Measurements from ENCODE around the gene PCDH10. TPM values are rescaled to one million over a fixed set of nuclear protein-coding genes. Genes with fewer than 3 reads are reported as not detected.
A peak's percentile ranks its signal among the peaks of the same experiment; 100 is the strongest.

PCDH10 gene, protein sequence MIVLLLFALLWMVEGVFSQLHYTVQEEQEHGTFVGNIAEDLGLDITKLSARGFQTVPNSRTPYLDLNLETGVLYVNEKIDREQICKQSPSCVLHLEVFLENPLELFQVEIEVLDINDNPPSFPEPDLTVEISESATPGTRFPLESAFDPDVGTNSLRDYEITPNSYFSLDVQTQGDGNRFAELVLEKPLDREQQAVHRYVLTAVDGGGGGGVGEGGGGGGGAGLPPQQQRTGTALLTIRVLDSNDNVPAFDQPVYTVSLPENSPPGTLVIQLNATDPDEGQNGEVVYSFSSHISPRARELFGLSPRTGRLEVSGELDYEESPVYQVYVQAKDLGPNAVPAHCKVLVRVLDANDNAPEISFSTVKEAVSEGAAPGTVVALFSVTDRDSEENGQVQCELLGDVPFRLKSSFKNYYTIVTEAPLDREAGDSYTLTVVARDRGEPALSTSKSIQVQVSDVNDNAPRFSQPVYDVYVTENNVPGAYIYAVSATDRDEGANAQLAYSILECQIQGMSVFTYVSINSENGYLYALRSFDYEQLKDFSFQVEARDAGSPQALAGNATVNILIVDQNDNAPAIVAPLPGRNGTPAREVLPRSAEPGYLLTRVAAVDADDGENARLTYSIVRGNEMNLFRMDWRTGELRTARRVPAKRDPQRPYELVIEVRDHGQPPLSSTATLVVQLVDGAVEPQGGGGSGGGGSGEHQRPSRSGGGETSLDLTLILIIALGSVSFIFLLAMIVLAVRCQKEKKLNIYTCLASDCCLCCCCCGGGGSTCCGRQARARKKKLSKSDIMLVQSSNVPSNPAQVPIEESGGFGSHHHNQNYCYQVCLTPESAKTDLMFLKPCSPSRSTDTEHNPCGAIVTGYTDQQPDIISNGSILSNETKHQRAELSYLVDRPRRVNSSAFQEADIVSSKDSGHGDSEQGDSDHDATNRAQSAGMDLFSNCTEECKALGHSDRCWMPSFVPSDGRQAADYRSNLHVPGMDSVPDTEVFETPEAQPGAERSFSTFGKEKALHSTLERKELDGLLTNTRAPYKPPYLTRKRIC
- total RNA-seq (ENCODE audit: unreplicated experiment), result 10.8 TPM
- long read RNA-seq, result 0 reads

DNA sequence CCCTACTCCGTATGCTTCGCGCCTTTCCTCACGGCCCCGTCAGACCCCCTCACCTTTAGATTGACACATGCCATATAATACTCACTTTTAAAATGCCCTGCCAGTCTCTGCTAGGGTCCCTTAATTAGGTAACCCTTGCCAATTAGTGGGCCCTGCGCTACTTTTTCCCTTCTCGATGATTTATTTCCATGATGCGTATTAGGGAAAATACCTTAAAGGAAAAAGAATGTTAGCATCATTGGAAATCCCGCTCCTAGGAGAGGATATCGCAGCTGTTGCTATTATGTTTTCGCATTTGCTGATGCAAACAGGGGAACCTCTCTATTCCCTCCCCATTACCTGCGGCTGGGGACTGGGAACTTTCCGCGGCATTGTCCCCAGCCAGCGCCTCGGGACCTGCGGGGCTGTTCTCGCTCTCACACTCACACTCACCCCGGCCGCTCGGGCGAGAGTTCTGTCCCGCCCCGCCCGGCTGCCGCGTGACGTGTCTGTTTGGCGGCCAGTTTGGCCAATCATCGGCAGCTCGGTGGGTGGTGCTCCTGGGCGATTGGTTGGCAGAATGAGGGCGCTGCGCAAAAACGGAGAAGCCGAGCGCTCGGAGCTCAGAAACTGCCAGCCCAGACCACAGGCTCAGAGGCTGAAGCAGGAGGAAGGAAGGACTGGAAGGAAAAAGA lies at the start of gene PCDH10:
TSS of gene PCDH10 (plus strand) at position 605 of the 674 bp plus-strand sequence. CDS start 847 bp downstream, outside the sequence.
- peaks cover 36% of the 10 kb centered on the region for H3K4me1 Mint-ChIP-seq (ENCODE audit: unreplicated experiment)
- no peaks in the 10 kb centered on the region for H3K9me3 Mint-ChIP-seq (ENCODE audit: unreplicated experiment)
- DNase-seq (ENCODE audit: low spot score), result peak; percentile 96
- H3K27me3 Mint-ChIP-seq (ENCODE audit: unreplicated experiment), result peaks cover 30% of the 10 kb centered on the region
- peaks cover 5% of the 10 kb centered on the region for H3K36me3 Mint-ChIP-seq (ENCODE audit: low read depth, unreplicated experiment)
- peak within 1 kb of the TSS; percentile 86 for H3K4me3 Mint-ChIP-seq (ENCODE audit: unreplicated experiment)
- H3K27ac Mint-ChIP-seq (ENCODE audit: unreplicated experiment), result peak within 1 kb of the TSS; percentile 33
- TF ChIP-seq, protein P1, sequence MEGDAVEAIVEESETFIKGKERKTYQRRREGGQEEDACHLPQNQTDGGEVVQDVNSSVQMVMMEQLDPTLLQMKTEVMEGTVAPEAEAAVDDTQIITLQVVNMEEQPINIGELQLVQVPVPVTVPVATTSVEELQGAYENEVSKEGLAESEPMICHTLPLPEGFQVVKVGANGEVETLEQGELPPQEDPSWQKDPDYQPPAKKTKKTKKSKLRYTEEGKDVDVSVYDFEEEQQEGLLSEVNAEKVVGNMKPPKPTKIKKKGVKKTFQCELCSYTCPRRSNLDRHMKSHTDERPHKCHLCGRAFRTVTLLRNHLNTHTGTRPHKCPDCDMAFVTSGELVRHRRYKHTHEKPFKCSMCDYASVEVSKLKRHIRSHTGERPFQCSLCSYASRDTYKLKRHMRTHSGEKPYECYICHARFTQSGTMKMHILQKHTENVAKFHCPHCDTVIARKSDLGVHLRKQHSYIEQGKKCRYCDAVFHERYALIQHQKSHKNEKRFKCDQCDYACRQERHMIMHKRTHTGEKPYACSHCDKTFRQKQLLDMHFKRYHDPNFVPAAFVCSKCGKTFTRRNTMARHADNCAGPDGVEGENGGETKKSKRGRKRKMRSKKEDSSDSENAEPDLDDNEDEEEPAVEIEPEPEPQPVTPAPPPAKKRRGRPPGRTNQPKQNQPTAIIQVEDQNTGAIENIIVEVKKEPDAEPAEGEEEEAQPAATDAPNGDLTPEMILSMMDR (IDR thresholded peaks at IDR 0.05; ENCODE audit: unreplicated experiment), result no peak

DNA sequence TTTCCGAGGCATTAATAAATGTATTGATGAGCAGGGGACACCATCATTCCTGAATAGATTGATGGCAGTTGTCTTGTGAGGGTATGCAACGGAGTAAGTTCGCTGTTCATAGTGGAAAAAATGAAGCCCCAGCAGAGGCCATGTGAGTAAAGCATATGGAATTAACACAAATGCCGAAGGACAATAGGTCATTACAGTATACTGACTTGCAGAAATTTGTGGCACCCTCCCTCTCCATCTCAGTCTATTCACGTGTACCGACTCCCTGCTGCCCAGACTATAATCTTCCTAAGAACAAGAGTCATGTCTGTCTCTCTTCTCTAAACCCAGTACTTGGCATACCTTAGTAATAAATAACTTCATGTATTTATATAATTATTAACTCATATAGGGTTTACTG lies 47.1 kb upstream of the PCDH10 start:
- Mint-ChIP-seq H3K9me3 (ENCODE audit: unreplicated experiment) (no peaks in the 10 kb centered on the region), H3K4me1 (ENCODE audit: unreplicated experiment) (peaks cover 1% of the 10 kb centered on the region), H3K36me3 (ENCODE audit: low read depth, unreplicated experiment) (no peaks in the 10 kb centered on the region), H3K27me3 (ENCODE audit: unreplicated experiment) (no peaks in the 10 kb centered on the region), H3K4me3 (ENCODE audit: unreplicated experiment) (no peak overlapping the region), H3K27ac (ENCODE audit: unreplicated experiment) (no peak overlapping the region)
- TF ChIP-seq, protein P1 (IDR thresholded peaks at IDR 0.05; ENCODE audit: unreplicated experiment), result no peak
- no peak for DNase-seq (ENCODE audit: low spot score)

DNA sequence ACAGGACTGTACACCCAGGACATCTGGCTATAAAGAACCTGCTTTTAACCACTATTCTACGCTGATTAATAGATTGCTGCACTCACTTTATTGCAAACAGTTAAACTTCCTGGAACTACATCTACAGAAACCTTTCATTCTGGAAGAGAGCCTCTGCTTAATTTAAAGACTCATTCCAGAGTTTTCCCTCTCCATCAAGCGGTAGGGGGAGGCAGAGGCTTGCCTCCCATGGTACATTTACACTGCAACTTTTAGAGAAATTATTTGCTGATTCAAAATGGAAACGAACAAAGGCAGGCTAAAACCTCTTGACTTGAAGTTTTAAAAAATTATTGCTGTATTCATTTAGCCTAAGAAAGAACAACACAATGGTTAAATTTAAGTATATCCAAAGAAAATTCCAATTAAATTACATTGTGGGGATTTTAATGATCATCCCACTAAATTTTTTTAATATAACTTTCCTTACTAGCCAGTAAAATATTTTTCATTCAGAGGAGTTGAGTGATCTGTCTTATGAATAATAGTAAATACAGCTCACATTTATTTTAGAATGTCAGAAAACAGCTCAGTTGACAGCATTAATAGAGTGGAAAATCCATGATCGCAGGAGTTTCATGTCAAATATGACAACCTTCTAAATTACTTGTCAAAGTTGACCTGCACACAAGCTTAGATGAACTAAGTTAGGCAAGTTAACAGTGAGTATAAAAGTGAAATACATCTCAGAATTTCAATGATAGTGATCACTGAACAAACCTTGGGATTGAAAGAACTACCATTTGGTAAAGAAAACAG lies 46.3 kb upstream of the PCDH10 start:
- Mint-ChIP-seq H3K9me3 (ENCODE audit: unreplicated experiment) (no peaks in the 10 kb centered on the region), H3K36me3 (ENCODE audit: low read depth, unreplicated experiment) (no peaks in the 10 kb centered on the region), H3K4me1 (ENCODE audit: unreplicated experiment) (no peaks in the 10 kb centered on the region), H3K27me3 (ENCODE audit: unreplicated experiment) (no peaks in the 10 kb centered on the region), H3K4me3 (ENCODE audit: unreplicated experiment) (no peak overlapping the region), H3K27ac (ENCODE audit: unreplicated experiment) (no peak overlapping the region)
- TF ChIP-seq, protein P1 (IDR thresholded peaks at IDR 0.05; ENCODE audit: unreplicated experiment), result no peak
- DNase-seq (ENCODE audit: low spot score), result no peak

DNA sequence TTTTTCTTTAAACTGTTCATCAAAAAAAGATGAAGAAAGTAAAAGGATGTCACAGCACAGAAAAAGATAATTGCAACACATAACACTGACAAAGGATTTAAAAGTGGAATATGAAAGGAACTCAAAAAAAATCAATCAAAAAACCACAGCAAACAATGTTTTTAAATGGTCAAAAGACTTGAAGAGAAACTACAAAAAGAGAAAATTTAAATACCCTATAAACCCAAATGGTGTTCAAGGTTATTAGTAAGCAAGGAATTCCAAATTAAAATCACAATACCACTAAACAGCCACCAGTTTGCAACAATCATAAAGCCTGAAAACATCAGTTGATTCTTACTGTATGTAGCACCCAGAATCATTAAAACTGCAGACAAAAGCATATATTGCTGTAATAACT lies 36.5 kb upstream of the PCDH10 start:
- DNase-seq (ENCODE audit: low spot score), result no peak
- H3K27me3 Mint-ChIP-seq (ENCODE audit: unreplicated experiment), result no peaks in the 10 kb centered on the region
- no peaks in the 10 kb centered on the region for H3K9me3 Mint-ChIP-seq (ENCODE audit: unreplicated experiment)
- H3K27ac Mint-ChIP-seq (ENCODE audit: unreplicated experiment), result no peak overlapping the region
- no peaks in the 10 kb centered on the region for H3K36me3 Mint-ChIP-seq (ENCODE audit: low read depth, unreplicated experiment)
- no peaks in the 10 kb centered on the region for H3K4me1 Mint-ChIP-seq (ENCODE audit: unreplicated experiment)
- H3K4me3 Mint-ChIP-seq (ENCODE audit: unreplicated experiment), result no peak overlapping the region
- TF ChIP-seq, protein P1 (IDR thresholded peaks at IDR 0.05; ENCODE audit: unreplicated experiment), result no peak
